ENCODE results near the gene GAS6.

The GAS6 gene

DNA sequence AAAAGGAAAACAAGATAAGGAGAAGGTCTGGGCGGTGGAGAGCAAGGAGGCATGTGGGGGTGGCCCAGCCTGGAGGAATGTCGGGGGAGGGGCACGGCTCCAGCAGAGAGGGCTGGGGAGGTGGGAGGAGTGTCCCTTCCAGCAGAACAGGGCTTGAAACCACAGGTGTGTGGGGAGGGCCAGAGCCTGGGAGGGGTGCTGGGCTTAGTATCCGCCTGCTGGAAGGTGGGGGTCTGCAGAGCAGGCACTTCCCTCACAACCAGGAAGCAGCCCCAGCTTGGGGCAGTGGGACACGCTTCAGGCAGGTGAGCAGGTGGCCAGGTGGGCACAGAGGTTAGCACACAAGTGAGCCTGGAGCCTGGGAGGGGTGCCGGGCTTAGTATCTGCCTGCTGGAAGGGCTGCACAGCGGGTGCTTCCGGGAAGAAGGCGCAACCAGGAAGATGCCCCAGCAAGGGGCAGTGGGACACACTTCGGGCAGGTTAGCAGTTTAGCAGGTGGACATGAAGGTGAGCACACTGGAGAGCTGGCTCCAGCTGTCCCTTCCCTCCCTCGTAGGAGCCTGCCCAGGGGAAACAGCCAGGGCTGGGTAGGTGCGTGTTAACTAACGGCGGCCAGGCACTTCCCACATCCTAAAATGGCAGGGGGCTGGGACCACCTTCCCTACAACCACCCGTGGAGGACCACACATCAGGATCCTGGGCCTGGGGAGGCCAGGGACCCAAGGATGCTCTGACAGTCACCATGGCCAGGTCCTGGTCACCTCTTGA is 3.0 kb downstream of the GAS6 start:
- DNase-seq (ENCODE audit: low read depth, low spot score) = no peak
- POLR2A ChIA-PET = no interaction called here
- TF ChIP-seq, protein P1, sequence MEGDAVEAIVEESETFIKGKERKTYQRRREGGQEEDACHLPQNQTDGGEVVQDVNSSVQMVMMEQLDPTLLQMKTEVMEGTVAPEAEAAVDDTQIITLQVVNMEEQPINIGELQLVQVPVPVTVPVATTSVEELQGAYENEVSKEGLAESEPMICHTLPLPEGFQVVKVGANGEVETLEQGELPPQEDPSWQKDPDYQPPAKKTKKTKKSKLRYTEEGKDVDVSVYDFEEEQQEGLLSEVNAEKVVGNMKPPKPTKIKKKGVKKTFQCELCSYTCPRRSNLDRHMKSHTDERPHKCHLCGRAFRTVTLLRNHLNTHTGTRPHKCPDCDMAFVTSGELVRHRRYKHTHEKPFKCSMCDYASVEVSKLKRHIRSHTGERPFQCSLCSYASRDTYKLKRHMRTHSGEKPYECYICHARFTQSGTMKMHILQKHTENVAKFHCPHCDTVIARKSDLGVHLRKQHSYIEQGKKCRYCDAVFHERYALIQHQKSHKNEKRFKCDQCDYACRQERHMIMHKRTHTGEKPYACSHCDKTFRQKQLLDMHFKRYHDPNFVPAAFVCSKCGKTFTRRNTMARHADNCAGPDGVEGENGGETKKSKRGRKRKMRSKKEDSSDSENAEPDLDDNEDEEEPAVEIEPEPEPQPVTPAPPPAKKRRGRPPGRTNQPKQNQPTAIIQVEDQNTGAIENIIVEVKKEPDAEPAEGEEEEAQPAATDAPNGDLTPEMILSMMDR (IDR thresholded peaks at IDR 0.05; ENCODE audit: insufficient read depth, low read length, missing control alignments) = no peak
- CTCF ChIA-PET = interaction anchor here (1.2 to 1.4 kb wide), 2 partner anchors 21 to 40 kb away, joined by 3 read pairs; no protein-coding TSS in a partner anchor
- peak overlapping the region; percentile 81 for H3K4me3 ChIP-seq (ENCODE audit: low read depth, low read length)

DNA sequence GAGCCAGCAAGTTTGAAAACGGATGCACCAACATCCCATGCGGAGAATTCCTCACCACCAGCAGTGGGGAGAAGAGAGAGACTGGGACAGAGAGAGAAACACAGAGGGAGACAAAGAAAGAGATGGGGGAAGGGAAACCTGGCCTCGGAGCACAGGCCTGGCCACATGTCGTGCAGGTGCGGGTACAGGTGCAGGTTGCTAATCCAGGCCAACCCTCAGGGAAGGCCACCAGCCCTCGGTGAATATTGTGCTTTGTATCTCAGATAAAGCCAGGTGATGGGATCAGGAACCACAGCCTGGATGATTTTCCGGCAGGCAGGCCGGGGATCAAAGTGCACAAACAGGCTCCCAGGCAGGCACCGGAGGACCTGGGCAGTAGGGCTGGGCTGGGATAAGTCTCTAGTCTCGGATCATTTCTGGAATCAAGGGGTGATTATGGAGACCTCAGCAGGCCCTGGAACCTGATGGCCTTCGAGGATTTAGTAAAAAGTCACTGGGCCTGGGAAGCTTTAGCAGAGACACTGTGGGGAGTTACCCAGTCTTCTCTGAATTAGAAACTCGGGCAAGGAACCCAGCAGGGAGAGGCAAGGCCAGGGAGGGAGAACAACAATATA is 3.7 kb downstream of the GAS6 start:
- DNase-seq (ENCODE audit: low read depth, low spot score) = no peak
- TF ChIP-seq, protein P1 (IDR thresholded peaks at IDR 0.05; ENCODE audit: insufficient read depth, low read length, missing control alignments) = no peak
- POLR2A ChIA-PET = no interaction called here
- CTCF ChIA-PET = no interaction called here
- no peak overlapping the region; the same call in none of the 2 replicates for H3K4me3 ChIP-seq (ENCODE audit: low read depth, low read length)

DNA sequence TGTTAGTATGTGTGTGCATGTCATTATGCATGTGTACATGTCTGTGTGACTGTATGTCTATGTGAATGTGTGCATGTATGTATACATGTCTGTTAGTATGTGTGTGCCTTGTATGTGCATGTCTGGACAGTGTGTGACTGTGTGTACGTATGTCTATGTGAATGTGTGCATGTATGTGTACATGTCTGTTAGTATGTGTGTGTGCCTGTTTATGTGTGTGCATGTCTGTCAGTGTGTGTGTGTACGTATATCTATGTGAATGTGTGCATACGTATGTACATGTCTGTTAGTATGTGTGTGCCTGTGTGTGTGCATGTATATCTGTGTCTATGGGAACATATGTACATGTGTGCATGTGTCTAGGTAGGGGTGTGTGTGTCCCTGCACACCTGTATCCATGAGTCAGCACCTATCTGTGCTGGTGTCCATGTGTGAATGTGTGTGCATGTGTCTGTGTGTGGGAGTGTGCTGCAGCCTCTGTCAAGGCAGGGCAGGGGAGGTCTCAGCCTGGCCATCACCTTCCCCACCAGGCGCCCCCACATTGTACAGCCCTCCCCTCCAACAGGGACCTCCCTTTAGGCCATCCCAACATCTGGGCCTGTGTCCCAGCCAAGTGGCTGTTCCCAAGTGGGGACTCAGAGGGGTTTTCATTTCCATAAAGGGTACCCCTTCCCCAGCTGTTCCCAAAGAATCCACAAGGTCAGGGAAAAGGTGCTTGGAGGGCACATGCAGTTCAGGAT is 4.4 kb downstream of the GAS6 start:
- ChIA-PET POLR2A (no interaction called here), CTCF (no interaction called here)
- H3K4me3 ChIP-seq (ENCODE audit: low read depth, low read length) = no peak overlapping the region

GRCh38 chr13:113857531-113858195 is 6.2 kb downstream of the GAS6 start:
- CTCF ChIA-PET = interaction anchor here (1.0 to 1.3 kb wide), 2 partner anchors 39 to 41 kb away, joined by 3 to 4 read pairs; no protein-coding TSS in a partner anchor
- POLR2A ChIA-PET = no interaction called here
- H3K4me3 ChIP-seq (ENCODE audit: low read depth, low read length) = no peak overlapping the region
- TF ChIP-seq, protein P1 (IDR thresholded peaks at IDR 0.05; ENCODE audit: insufficient read depth, low read length, missing control alignments) = no peak
- no peak for DNase-seq (ENCODE audit: low read depth, low spot score)

More for the DNA sequence above, 4.4 kb downstream of the GAS6 start:
- TF ChIP-seq, protein P1 (IDR thresholded peaks at IDR 0.05; ENCODE audit: insufficient read depth, low read length, missing control alignments) = no peak
- DNase-seq (ENCODE audit: low read depth, low spot score) = no peak

GRCh38 chr13:113856716-113857065 is 7.2 kb downstream of the GAS6 start:
- CTCF ChIA-PET = interaction anchor here (1.0 to 1.3 kb wide), 2 partner anchors 38 to 40 kb away, joined by 3 to 4 read pairs; no protein-coding TSS in a partner anchor

More at GRCh38 chr13:113856716-113857065, 7.2 kb downstream of the GAS6 start:
- TF ChIP-seq, protein P1 (IDR thresholded peaks at IDR 0.05; ENCODE audit: insufficient read depth, low read length, missing control alignments) = no peak
- no peak overlapping the region for H3K4me3 ChIP-seq (ENCODE audit: low read depth, low read length)
- POLR2A ChIA-PET = no interaction called here
- no peak for DNase-seq (ENCODE audit: low read depth, low spot score)

Measured in AG04449 (cell line).